Activated CD8-positive, alpha-beta T cell treated with anti-CD3 and anti-CD28 coated beads for 36 hours (primary cell): ENCODE results near the gene CD248. TPM values are rescaled to one million over a fixed set of nuclear protein-coding genes. Genes with fewer than 3 reads are reported as not detected.
"Not testable (repeated sequence)": the region's sequence is repeated elsewhere in the genome, so short reads cannot be mapped to it uniquely, and the experiment has no call there.

Source experiments
- ATAC-seq: fragments of 200-7000 bp; cut with Tn5 transposase; one replicate; pipeline ENCODE4 v1.10.0; 2021; ENCODE audit warnings: mild to moderate bottlenecking, moderate library complexity
- CTCF ChIA-PET: fragments of 350-600 bp; sonication (Branson Sonifier 250); formaldehyde crosslinking; loops from one replicate; lab custom pipeline; 2021; ENCODE audit warnings: antibody characterized with exemption; lab: Charles Lee
- POLR2A ChIA-PET: fragments of 350-600 bp; sonication (Branson Sonifier 250); formaldehyde crosslinking; loops from one replicate; lab custom pipeline; 2021; ENCODE audit warnings: antibody characterized with exemption; lab: Charles Lee
- DNase-seq: peaks from one replicate; pipeline ENCODE4 v3.0.0-alpha.2; 2020
- H3K27ac Mint-ChIP-seq: one replicate; pipeline ENCODE4 v1.8.0; 2021; ENCODE audit warnings: mild to moderate bottlenecking, mixed read lengths
- H3K27me3 Mint-ChIP-seq: one replicate; pipeline ENCODE4 v1.8.0; 2021; ENCODE audit warnings: mixed read lengths
- H3K36me3 Mint-ChIP-seq: one replicate; pipeline ENCODE4 v1.8.0; 2021; ENCODE audit warnings: low read depth, mixed read lengths
- H3K4me1 Mint-ChIP-seq: one replicate; pipeline ENCODE4 v1.8.0; 2021; ENCODE audit warnings: low read depth, mixed read lengths
- H3K4me3 Mint-ChIP-seq: one replicate; pipeline ENCODE4 v1.8.0; 2021; ENCODE audit warnings: mild to moderate bottlenecking, moderate library complexity, mixed read lengths
- H3K9me3 Mint-ChIP-seq: one replicate; pipeline ENCODE4 v1.8.0; 2021; ENCODE audit warnings: mixed read lengths
- intact Hi-C: fragments of 100-400 bp; cut with micrococcal nuclease; formaldehyde crosslinking; loops from one replicate; pipeline ENCODE4 v1.10.0; 2022
- total RNA-seq, 2 experiments: library from RNA; stranded (reverse); gene quantifications; one replicate each; pipeline ENCODE4 v1.2.3, GENCODE V29; 2021
- TF ChIP-seq, protein P1 (sequence below): fragments of 200-600 bp; IDR thresholded peaks from one replicate; pipeline ENCODE4 v1.8.0; 2022; ENCODE audit warnings: antibody characterized with exemption, mild to moderate bottlenecking

Gene CD248
- total RNA-seq, 2 experiments from 2014 or later: 16.3 to 16.8 TPM

DNA sequence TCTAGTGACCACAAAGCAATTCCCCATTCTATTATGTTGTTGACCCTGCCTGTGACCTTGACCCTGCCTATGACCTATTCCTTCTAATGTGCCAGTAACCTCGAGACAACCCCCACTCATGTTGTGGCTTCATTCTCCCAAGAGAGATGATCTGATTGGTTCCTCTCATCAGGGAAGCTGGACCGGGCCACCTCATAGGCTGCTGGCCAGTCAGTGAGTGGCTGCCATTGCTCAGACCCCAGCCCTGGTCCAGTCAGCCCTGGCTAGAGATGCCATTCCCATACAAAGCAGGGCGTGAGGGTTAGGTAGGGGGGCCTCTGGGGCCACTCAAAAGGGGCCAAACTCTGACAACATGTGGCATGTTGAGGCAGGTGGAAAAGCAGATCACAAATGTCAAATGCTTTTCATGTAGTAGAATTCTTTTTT is 42.8 kb upstream of the CD248 start:
- ChIA-PET CTCF (no interaction called here), POLR2A (no interaction called here)
- H3K27me3 Mint-ChIP-seq: no peaks in the 10 kb centered on the region
- DNase-seq (no peak), ATAC-seq (no peak)
- no peak overlapping the region for H3K4me3 Mint-ChIP-seq
- TF ChIP-seq, protein P1, sequence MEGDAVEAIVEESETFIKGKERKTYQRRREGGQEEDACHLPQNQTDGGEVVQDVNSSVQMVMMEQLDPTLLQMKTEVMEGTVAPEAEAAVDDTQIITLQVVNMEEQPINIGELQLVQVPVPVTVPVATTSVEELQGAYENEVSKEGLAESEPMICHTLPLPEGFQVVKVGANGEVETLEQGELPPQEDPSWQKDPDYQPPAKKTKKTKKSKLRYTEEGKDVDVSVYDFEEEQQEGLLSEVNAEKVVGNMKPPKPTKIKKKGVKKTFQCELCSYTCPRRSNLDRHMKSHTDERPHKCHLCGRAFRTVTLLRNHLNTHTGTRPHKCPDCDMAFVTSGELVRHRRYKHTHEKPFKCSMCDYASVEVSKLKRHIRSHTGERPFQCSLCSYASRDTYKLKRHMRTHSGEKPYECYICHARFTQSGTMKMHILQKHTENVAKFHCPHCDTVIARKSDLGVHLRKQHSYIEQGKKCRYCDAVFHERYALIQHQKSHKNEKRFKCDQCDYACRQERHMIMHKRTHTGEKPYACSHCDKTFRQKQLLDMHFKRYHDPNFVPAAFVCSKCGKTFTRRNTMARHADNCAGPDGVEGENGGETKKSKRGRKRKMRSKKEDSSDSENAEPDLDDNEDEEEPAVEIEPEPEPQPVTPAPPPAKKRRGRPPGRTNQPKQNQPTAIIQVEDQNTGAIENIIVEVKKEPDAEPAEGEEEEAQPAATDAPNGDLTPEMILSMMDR: no peak
- H3K27ac Mint-ChIP-seq: no peak overlapping the region
- H3K36me3 Mint-ChIP-seq: peaks cover 5% of the 10 kb centered on the region
- H3K9me3 Mint-ChIP-seq: no peaks in the 10 kb centered on the region
- H3K4me1 Mint-ChIP-seq: no peaks in the 10 kb centered on the region
- intact Hi-C loops: no loop called here

DNA sequence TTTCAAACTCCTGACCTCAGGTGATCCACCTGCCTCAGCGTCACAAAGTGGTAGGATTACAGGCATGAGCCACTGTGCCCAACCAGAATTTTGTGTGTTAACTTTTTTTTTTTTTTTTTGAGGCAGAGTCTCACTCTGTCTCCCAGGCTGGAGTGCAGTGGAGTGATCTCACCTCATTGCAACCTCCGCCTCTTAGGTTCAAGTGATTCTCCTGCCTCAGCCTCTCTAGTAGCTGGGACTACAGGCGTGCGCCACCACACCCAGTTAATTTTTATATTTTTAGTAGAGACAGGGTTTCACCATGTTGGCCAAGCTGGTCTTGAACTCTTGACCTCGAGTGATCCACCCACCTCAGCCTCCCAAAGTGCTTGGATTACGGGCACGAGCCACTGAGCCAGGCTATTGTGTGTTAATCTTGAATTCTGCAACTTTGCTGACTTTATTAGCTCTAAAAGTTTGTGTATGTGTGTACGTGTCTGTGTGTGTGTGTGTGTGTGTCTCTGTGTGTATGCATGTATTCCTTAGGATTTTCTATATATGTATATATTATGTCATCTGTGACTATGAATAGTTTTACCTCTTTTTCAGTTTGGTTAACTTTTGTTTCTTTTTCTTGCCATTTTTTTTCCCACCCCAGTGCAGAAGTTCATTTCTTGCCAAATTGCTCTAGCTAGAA is 33.9 kb upstream of the CD248 start:
- ChIA-PET CTCF (interaction anchor here (0.6 to 2.7 kb wide), 4 partner anchors 13 to 464 kb away, joined by 3 to 18 read pairs (median 4); no protein-coding TSS in a partner anchor), POLR2A (interaction anchor here (0.6 to 2.8 kb wide), 4 partner anchors 10 to 16 kb away, joined by 3 to 9 read pairs (median 5); no protein-coding TSS in a partner anchor)
- H3K36me3 Mint-ChIP-seq, H3K27ac Mint-ChIP-seq, ATAC-seq, H3K9me3 Mint-ChIP-seq, H3K4me3 Mint-ChIP-seq, H3K27me3 Mint-ChIP-seq, intact Hi-C loops, DNase-seq: not testable (repeated sequence)
- H3K4me1 Mint-ChIP-seq: peaks cover 20% of the 10 kb centered on the region

DNA sequence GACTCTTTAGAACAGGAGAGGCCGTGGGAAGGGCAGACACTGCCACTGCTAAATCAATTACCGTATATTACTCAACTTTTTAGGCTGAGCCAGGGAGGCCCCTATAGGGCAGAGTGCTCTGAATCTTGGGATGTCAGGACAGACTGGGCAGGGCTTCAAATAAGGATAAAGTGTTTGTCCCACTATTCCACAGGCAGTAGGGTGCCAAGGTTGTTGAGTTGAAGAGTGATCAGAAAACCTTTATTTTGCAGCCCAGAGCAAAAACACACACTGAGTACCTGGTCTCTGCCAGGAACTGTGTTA is 32.2 kb upstream of the CD248 start:
- Mint-ChIP-seq H3K4me1 (peaks cover 31% of the 10 kb centered on the region), H3K4me3 (peak overlapping the region; percentile 24), H3K27me3 (peaks cover 2% of the 10 kb centered on the region), H3K27ac (no peak overlapping the region), H3K9me3 (no peaks in the 10 kb centered on the region), H3K36me3 (peaks cover 2% of the 10 kb centered on the region)
- TF ChIP-seq, protein P1: no peak
- no peak for ATAC-seq
- ChIA-PET CTCF (interaction anchor here (1.1 to 5.5 kb wide), 3 partner anchors 15 to 36 kb away, joined by 3 to 44 read pairs (median 18); partner anchors contain the start of gene CD248), POLR2A (interaction anchor here (1.1 to 2.8 kb wide), 2 partner anchors 14 to 22 kb away, joined by 3 to 9 read pairs; no protein-coding TSS in a partner anchor)
- intact Hi-C loops: loop anchor here (5.0 kb wide), 1 partner anchor 37 kb away; no protein-coding TSS in a partner anchor
- DNase-seq: no peak

DNA sequence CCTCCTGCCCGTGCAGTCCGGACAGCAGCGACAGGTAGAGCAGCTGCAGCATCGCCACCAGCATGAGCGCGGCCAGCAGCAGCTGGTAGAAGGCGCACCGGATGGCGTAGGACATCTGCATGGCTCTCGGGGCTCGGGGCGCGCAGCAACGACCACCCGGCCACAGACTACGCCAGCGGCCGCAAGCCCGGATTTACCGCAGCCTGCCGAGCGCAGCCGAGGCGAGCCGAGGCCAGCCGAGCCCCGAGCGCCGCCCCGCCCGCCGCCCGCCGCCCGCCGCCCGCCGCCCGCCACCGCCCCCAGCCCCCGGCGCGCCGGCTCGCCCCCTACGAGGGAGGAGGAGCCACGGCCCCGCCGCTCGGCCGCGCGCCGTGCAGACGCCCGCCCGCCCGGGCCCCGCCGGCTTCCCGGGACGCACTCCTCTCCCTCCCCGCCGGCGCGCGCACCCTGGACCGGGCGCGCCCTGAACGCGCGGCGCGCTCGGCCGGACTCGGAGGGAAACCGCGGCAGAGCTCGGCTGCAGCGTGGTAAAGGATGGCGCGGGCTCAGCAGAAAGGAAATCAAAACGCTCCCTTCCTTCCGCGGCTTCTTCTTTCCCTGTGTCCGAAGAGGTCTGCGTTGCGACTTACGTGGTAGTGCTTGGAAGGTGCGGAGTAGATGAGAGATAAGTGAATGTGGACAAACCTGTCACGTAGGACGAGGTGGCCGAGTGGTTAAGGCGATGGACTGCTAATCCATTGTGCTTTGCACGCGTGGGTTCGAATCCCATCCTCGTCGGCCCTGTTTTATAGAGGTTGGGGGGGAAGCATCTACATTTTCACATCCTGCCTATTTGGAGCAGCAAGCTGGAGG is 30.8 kb upstream of the CD248 start, which contains the start of gene B4GAT1:
Gene B4GAT1, minus strand, starts transcription at position 205 of the 852 bp plus-strand sequence. Its CDS starts 84 bp downstream, at position 121.
- H3K27ac Mint-ChIP-seq: peak within 1 kb of the TSS; percentile 90
- ATAC-seq (peak; percentile 68), DNase-seq (peak; percentile 95)
- H3K4me1 Mint-ChIP-seq: peaks cover 45% of the 10 kb centered on the region
- ChIA-PET POLR2A (interaction anchor here (0.7 to 2.7 kb wide), 12 partner anchors 10 to 91 kb away, joined by 3 to 11 read pairs (median 3); partner anchors contain the start of genes CD248, MRPL11, RIN1 and SLC29A2), CTCF (interaction anchor here (0.7 to 5.5 kb wide), 8 partner anchors 12 to 65 kb away, joined by 3 to 44 read pairs (median 6); partner anchors contain the start of gene CD248)
- intact Hi-C loops: loop anchor here (5.0 kb wide), 1 partner anchor 35 kb away; no protein-coding TSS in a partner anchor
- peaks cover 6% of the 10 kb centered on the region for H3K36me3 Mint-ChIP-seq
- peaks cover 2% of the 10 kb centered on the region for H3K27me3 Mint-ChIP-seq
- no peaks in the 10 kb centered on the region for H3K9me3 Mint-ChIP-seq
- peak within 1 kb of the TSS; percentile 95 for H3K4me3 Mint-ChIP-seq
- TF ChIP-seq, protein P1: no peak
